Gastrocnemius medialis (tissue), 4 donors: ENCODE results near the gene ABHD10. TPM values are rescaled to one million over a fixed set of nuclear protein-coding genes. Genes with fewer than 3 reads are reported as not detected.
"Not testable (repeated sequence)": the region's sequence is repeated elsewhere in the genome, so short reads cannot be mapped to it uniquely, and the experiment has no call there.

ENCODE experiments used
- ATAC-seq, 2 donors: fragments of 150-250 bp; one replicate each; pipeline ENCODE4 v1.9.1; 2016
- DNase-seq, 2 donors: peaks; one replicate each; pipeline ENCODE4 v3.0.0-alpha.2; 2019
- H3K27ac ChIP-seq, 4 donors: fragments of 200-600 bp; sonication (generic); 1 replicate in 1 of 4; 2 replicates in 3 of 4; pipeline ENCODE4 v1.5.1; 2016 to 2018; ENCODE audit warnings: mild to moderate bottlenecking in 2 of 4, moderate library complexity in 1 of 4
- H3K27me3 ChIP-seq, 3 donors: fragments of 200-600 bp; sonication (generic) in 2 of 3; 1 replicate in 1 of 3; 2 replicates in 2 of 3; pipeline versions ENCODE4 v1.5.1 to v1.6.0; 2016 to 2019; ENCODE audit warnings: mild to moderate bottlenecking in 1 of 3, moderate library complexity in 1 of 3
- H3K36me3 ChIP-seq, 2 donors: fragments of 200-600 bp; sonication (generic) in 1 of 2; one replicate each; pipeline ENCODE4 v1.5.1; 2017 to 2018
- H3K4me1 ChIP-seq, 2 donors: fragments of 200-600 bp; sonication (generic) in 1 of 2; one replicate each; pipeline ENCODE4 v1.5.1; 2016 to 2017; ENCODE audit warnings: mild to moderate bottlenecking in 2 of 2
- H3K4me3 ChIP-seq, 4 donors: fragments of 200-600 bp; sonication (generic) in 3 of 4; 1 replicate in 1 of 4; 2 replicates in 3 of 4; pipeline ENCODE4 v1.5.1; 2016 to 2019; ENCODE audit warnings: mild to moderate bottlenecking in 2 of 4
- H3K9me3 ChIP-seq, 3 donors: fragments of 200-600 bp; sonication (generic) in 2 of 3; 1 replicate in 1 of 3; 2 replicates in 2 of 3; pipeline ENCODE4 v1.5.1; 2016 to 2019
- CTCF ChIP-seq, 5 experiments: fragments of 450-650 bp in 3 of 5; fragments of 200-600 bp in 2 of 5; sonication (generic) in 2 of 5; IDR thresholded peaks in 4 of 5; conservative IDR thresholded peaks in 1 of 5; 1 replicate in 4 of 5; 2 replicates in 1 of 5; pipeline ENCODE4 v1.5.1; 2016 to 2019; ENCODE audit warnings: antibody characterized with exemption in 5 of 5, mild to moderate bottlenecking in 3 of 5, moderate library complexity in 3 of 5
- POLR2A ChIP-seq, 2 donors: fragments of 450-650 bp; IDR thresholded peaks; one replicate each; pipeline ENCODE4 v1.6.1; 2017; ENCODE audit warnings: antibody characterized with exemption in 2 of 2, mild to moderate bottlenecking in 2 of 2, moderate library complexity in 2 of 2
- in situ Hi-C, 4 donors: fragments of 200-750 bp; cut with MboI; loops; one replicate each; pipeline versions ENCODE4 v1.15.0 to v1.8.0; 2017; ENCODE audit warnings: low sequenced_read_pairs in 4 of 4
- intact Hi-C: fragments of 100-400 bp; cut with DNase I; formaldehyde crosslinking; loops from one replicate; pipeline ENCODE4 v1.15.1; 2023; ENCODE audit warnings: low total_unique reads
- total RNA-seq, 4 donors: library from RNA; depleted of rRNA; stranded (reverse); fragments of >200 nt; gene quantifications; one replicate each; pipeline versions ENCODE4 v1.1.0 to v1.2.3, GENCODE V29; 2016

The ABHD10 gene
- total RNA-seq, 4 donors from 2014 or later: 6.3 to 13.3 (median 9.0) TPM

GRCh38 chr3:112030901-112031300, 52.1 kb downstream of the ABHD10 start:
- no peak for TF ChIP-seq POLR2A (IDR thresholded peaks at IDR 0.05)
- no peak for ATAC-seq

GRCh38 chr3:112032098-112032731, 53.4 kb downstream of the ABHD10 start:
- intact Hi-C loops: no loop called here
- in situ Hi-C loops: no loop called here
- TF ChIP-seq POLR2A (IDR thresholded peaks at IDR 0.05) (no peak), CTCF (IDR thresholded peaks at IDR 0.05 in 4 of 5, conservative IDR thresholded peaks at IDR 0.05 in 1 of 5) (no peak)
- Histone ChIP-seq H3K36me3 (no peaks in the 10 kb centered on the region), H3K9me3 (no peaks in the 10 kb centered on the region), H3K27me3 (no peaks in the 10 kb centered on the region), H3K4me3 (no peak overlapping the region), H3K4me1 (no peaks in the 10 kb centered on the region), H3K27ac (no peak overlapping the region)
- ATAC-seq: no peak
- DNase-seq: no peak

More at GRCh38 chr3:112030901-112031300, 52.1 kb downstream of the ABHD10 start:
- no peaks in the 10 kb centered on the region for H3K36me3 ChIP-seq
- no peaks in the 10 kb centered on the region for H3K4me1 ChIP-seq
- no peak overlapping the region for H3K27ac ChIP-seq
- DNase-seq: no peak
- no peak overlapping the region for H3K4me3 ChIP-seq
- intact Hi-C loops (no loop called here), in situ Hi-C loops (no loop called here)
- no peaks in the 10 kb centered on the region for H3K27me3 ChIP-seq
- H3K9me3 ChIP-seq: no peaks in the 10 kb centered on the region

- intact Hi-C loops: no loop called here
- H3K36me3 ChIP-seq: no peaks in the 10 kb centered on the region
- TF ChIP-seq POLR2A (IDR thresholded peaks at IDR 0.05): no peak
- no peak for TF ChIP-seq CTCF (IDR thresholded peaks at IDR 0.05 in 4 of 5, conservative IDR thresholded peaks at IDR 0.05 in 1 of 5)
- no peaks in the 10 kb centered on the region for H3K9me3 ChIP-seq
- no peaks in the 10 kb centered on the region for H3K27me3 ChIP-seq
- no peak within 1 kb of the TSS for H3K27ac ChIP-seq
- in situ Hi-C loops: no loop called here
- ATAC-seq (no peak), DNase-seq (no peak)
- H3K4me3 ChIP-seq: no peak within 1 kb of the TSS
- H3K4me1 ChIP-seq: no peaks in the 10 kb centered on the region
Observed at GRCh38 chr3:112034436-112034835, 55.6 kb downstream of the ABHD10 start, which contains the start of gene TMPRSS7. Gene TMPRSS7 (plus strand): TSS chr3:112034736. CDS start chr3:112034846, 110 bp downstream.

GRCh38 chr3:112035241-112035640, 56.4 kb downstream of the ABHD10 start:
- no peak for DNase-seq
- Histone ChIP-seq H3K27ac (no peak overlapping the region), H3K4me1 (no peaks in the 10 kb centered on the region), H3K4me3 (no peak overlapping the region), H3K9me3 (no peaks in the 10 kb centered on the region), H3K27me3 (no peaks in the 10 kb centered on the region), H3K36me3 (no peaks in the 10 kb centered on the region)
- intact Hi-C loops (no loop called here), in situ Hi-C loops (no loop called here)
- ATAC-seq: no peak
- TF ChIP-seq POLR2A (IDR thresholded peaks at IDR 0.05) (no peak), CTCF (IDR thresholded peaks at IDR 0.05 in 4 of 5, conservative IDR thresholded peaks at IDR 0.05 in 1 of 5) (no peak)

DNA sequence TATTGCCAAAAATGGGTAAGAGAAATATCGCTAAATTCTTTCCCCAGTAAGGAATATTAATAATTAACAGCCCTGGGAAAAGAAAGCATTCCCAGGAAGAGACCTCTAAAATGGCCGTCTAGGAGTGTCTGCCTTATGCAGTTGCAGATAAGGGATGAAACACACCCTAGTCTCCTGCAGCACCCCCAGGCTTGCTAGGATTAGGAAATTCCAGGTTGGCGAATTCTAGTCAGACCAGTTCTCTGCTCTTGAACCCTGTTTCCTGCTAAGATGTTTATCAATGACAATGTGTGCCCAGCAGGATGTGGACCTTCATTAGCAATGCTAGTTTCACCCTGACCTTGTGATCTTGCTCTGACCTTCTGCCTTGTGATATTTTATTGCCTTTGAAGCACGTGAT, 58.4 kb downstream of the ABHD10 start:
- H3K27me3 ChIP-seq, intact Hi-C loops, H3K27ac ChIP-seq, ATAC-seq, H3K9me3 ChIP-seq, DNase-seq, H3K36me3 ChIP-seq, H3K4me3 ChIP-seq, in situ Hi-C loops, H3K4me1 ChIP-seq: not testable (repeated sequence)

DNA sequence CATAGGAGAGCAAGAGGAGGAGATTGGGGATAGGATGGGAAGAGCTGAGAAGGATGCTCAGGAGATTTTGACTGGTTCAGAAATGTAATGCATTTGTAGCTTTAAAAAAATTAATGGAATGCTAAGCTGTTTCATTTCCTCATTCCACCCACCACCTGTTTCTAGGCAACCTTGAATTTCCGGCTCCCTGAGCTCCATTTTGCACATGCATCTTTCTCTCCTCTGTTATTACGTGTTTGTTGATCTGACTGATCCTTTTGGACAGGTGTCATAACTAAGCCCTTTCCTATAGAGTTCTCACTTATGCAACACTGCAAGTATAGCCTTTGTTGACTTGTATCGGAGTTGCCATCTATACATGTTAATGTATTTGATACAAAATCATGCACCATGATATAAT, 60.0 kb downstream of the ABHD10 start:
- Histone ChIP-seq H3K36me3 (no peaks in the 10 kb centered on the region), H3K9me3 (no peaks in the 10 kb centered on the region), H3K27me3 (no peaks in the 10 kb centered on the region), H3K4me3 (no peak overlapping the region), H3K27ac (no peak overlapping the region), H3K4me1 (peaks cover 0 to 2% of the 10 kb centered on the region in 2 donors)
- no peak for DNase-seq
- no peak for TF ChIP-seq CTCF (IDR thresholded peaks at IDR 0.05 in 4 of 5, conservative IDR thresholded peaks at IDR 0.05 in 1 of 5)
- TF ChIP-seq POLR2A (IDR thresholded peaks at IDR 0.05): no peak
- intact Hi-C loops: no loop called here
- in situ Hi-C loops: no loop called here
- ATAC-seq: no peak
